GM13977 (cell line): ENCODE data around the gene PTPN14.

Experiments
- DNase-seq: peaks from one replicate; pipeline ENCODE4 v3.0.0; 2012; ENCODE audit warnings: low spot score
- CTCF ChIP-seq: IDR thresholded peaks from 2 replicates; pipeline ENCODE4 v1.5.1; 2012; ENCODE audit warnings: mild to moderate bottlenecking, control low read depth; ENCODE audit not compliant: insufficient read depth; ENCODE audit errors: extremely low read depth, missing control alignments
- in situ Hi-C: fragments of 300-500 bp; cut with MboI; formaldehyde crosslinking; loops from one replicate; pipeline ENCODE4 v1.12.0; 2022; ENCODE audit warnings: low sequenced_read_pairs, low pct_unique_long_range_greater_than_20kb, mixed read lengths, inconsistent platforms; ENCODE audit not compliant: unreplicated experiment

The PTPN14 gene

GRCh38 chr1:214364786-214365295, 186.6 kb downstream of the PTPN14 start:
- DNase-seq: no peak
- TF ChIP-seq CTCF: no peak
- in situ Hi-C loops: no loop called here

GRCh38 chr1:214364386-214364785, 187.0 kb downstream of the PTPN14 start:
- in situ Hi-C loops: no loop called here
- no peak for TF ChIP-seq CTCF
- DNase-seq: no peak

DNA sequence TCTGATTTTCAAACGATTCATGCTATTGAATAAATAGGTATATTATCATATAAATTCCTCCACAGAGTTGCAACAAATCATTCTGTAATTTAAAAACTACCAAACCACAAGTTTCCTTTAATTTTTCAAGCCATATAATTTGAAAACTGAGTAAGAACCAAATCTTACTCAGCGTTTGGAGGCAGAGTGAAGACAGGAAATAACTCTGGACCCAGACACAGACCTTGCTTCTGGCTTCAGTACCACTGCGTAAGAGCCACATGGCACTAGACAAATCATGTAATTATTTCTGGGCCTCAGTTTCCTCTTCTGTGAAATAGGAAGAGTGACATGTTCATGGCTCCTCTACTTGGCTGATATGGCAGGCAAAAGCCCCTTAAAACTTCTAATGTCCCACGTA, 188.0 kb downstream of the PTPN14 start:
- in situ Hi-C loops: no loop called here
- TF ChIP-seq CTCF: no peak
- no peak for DNase-seq

GRCh38 chr1:214362188-214362882, 189.1 kb downstream of the PTPN14 start:
- TF ChIP-seq CTCF: no peak
- DNase-seq: no peak
- in situ Hi-C loops: no loop called here

DNA sequence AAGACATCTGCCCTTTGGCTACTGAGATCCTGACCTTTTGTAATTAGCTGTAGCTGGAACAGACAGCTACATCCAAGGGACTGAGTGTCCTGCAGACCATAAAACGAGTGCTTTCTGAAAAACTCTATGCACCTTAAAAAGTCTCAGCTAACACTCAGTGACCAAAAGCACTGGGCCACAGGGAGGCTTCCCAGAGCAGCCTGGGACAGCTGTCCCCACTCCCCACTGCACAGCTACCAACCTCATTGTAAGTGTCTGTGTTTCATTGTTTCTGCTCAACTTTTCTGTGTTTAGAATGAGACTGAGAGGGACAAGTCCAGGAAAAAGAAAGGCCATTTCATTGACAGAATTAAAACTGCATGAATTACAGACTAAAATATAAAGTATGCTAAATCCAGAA, 189.8 kb downstream of the PTPN14 start:
- no peak for DNase-seq
- in situ Hi-C loops: no loop called here
- TF ChIP-seq CTCF: no peak

GRCh38 chr1:214360525-214361164, 190.8 kb downstream of the PTPN14 start:
- in situ Hi-C loops: no loop called here
- no peak for DNase-seq
- no peak for TF ChIP-seq CTCF
